Activated CD8-positive, alpha-beta memory T cell treated with anti-CD3 and anti-CD28 coated beads, Interleukin-2, amount 10 ng/mL, durations not matched to agents 7 days and 5 days (primary cell): Measurements from ENCODE around the gene TNS2. TPM values are rescaled to one million over a fixed set of nuclear protein-coding genes. Genes with fewer than 3 reads are reported as not detected.

ENCODE experiments used
- ATAC-seq: fragments of 150-1000 bp; cut with Tn5 transposase; one replicate; pipeline ENCODE4 v1.10.0; 2021; ENCODE audit warnings: moderate library complexity
- CTCF ChIA-PET: fragments of 350-600 bp; sonication (Branson Sonifier 250); formaldehyde crosslinking; loops from one replicate; lab custom pipeline; 2021; ENCODE audit warnings: antibody characterized with exemption; lab: Charles Lee
- DNase-seq: peaks from one replicate; pipeline ENCODE4 v3.0.0-alpha.2; 2020
- H3K27ac Mint-ChIP-seq: one replicate; pipeline ENCODE4 v1.8.0; 2021; ENCODE audit warnings: mild to moderate bottlenecking, mixed read lengths
- H3K27me3 Mint-ChIP-seq: one replicate; pipeline ENCODE4 v1.8.0; 2021; ENCODE audit warnings: mixed read lengths
- H3K36me3 Mint-ChIP-seq: one replicate; pipeline ENCODE4 v1.8.0; 2021; ENCODE audit warnings: mild to moderate bottlenecking, mixed read lengths
- H3K4me1 Mint-ChIP-seq: one replicate; pipeline ENCODE4 v1.8.0; 2021; ENCODE audit warnings: mixed read lengths
- H3K4me3 Mint-ChIP-seq: one replicate; pipeline ENCODE4 v1.8.0; 2021; ENCODE audit warnings: mild to moderate bottlenecking, moderate library complexity, mixed read lengths
- H3K9me3 Mint-ChIP-seq: one replicate; pipeline ENCODE4 v1.8.0; 2022; ENCODE audit warnings: low read depth, mixed read lengths
- total RNA-seq, 2 experiments: library from RNA; stranded (reverse); gene quantifications; one replicate each; pipeline ENCODE4 v1.2.3, GENCODE V29; 2021

The TNS2 gene
- total RNA-seq, 2 experiments from 2014 or later, result 0.58 to 0.89 TPM

- CTCF ChIA-PET, result interaction anchor here (1.0 to 9.1 kb wide), 9 partner anchors 9 to 38 kb away, joined by 3 to 298 read pairs (median 5); partner anchors contain the start of genes IGFBP6, SOAT2, SPRYD3 and TNS2
- Mint-ChIP-seq H3K27me3 (no peaks in the 10 kb centered on the region), H3K27ac (no peak overlapping the region), H3K9me3 (no peaks in the 10 kb centered on the region), H3K4me3 (no peak overlapping the region), H3K36me3 (peaks cover 6% of the 10 kb centered on the region), H3K4me1 (peaks cover 5% of the 10 kb centered on the region)
- no peak for ATAC-seq
- DNase-seq, result no peak
Measured at GRCh38 chr12:53062011-53062961, 12.4 kb downstream of the TNS2 start.

DNA sequence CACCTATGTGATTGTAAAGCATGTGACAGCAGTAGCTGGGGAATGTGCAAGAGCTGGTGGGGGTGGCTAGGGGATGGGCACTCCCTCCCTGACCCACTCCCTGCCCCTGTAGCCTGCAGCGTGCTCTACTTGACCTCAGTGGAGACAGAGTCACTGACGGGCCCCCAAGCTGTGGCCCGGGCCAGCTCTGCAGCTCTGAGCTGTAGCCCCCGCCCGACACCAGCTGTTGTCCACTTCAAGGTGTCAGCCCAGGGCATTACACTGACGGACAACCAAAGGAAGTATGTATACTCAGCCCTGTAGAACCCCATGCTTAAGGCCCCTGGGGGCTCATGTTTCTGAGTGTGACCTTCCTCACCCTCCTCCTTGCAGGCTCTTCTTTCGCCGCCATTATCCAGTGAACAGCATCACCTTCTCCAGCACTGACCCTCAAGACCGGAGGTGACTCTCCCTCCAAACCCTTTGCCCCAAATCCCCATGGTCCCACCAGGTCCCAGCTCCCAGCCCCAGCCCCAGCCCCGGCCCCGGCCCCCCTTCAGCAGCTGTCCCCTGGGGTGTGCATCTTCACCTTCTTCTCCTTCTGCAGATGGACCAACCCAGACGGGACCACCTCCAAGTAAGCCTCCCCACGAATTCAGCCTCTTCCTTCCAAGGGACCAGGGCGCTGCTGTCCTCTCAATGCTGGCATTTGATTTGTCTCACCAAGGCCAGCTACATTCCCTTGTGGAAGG lies 13.3 kb downstream of the TNS2 start:
- Mint-ChIP-seq H3K9me3 (no peaks in the 10 kb centered on the region), H3K36me3 (peaks cover 6% of the 10 kb centered on the region), H3K4me3 (no peak overlapping the region), H3K27me3 (no peaks in the 10 kb centered on the region), H3K4me1 (peaks cover 5% of the 10 kb centered on the region), H3K27ac (no peak overlapping the region)
- CTCF ChIA-PET, result interaction anchor here (1.7 to 9.1 kb wide), 4 partner anchors 11 to 38 kb away, joined by 4 to 298 read pairs (median 131); partner anchors contain the start of genes IGFBP6, SOAT2, SPRYD3 and TNS2
- ATAC-seq (no peak), DNase-seq (no peak)

DNA sequence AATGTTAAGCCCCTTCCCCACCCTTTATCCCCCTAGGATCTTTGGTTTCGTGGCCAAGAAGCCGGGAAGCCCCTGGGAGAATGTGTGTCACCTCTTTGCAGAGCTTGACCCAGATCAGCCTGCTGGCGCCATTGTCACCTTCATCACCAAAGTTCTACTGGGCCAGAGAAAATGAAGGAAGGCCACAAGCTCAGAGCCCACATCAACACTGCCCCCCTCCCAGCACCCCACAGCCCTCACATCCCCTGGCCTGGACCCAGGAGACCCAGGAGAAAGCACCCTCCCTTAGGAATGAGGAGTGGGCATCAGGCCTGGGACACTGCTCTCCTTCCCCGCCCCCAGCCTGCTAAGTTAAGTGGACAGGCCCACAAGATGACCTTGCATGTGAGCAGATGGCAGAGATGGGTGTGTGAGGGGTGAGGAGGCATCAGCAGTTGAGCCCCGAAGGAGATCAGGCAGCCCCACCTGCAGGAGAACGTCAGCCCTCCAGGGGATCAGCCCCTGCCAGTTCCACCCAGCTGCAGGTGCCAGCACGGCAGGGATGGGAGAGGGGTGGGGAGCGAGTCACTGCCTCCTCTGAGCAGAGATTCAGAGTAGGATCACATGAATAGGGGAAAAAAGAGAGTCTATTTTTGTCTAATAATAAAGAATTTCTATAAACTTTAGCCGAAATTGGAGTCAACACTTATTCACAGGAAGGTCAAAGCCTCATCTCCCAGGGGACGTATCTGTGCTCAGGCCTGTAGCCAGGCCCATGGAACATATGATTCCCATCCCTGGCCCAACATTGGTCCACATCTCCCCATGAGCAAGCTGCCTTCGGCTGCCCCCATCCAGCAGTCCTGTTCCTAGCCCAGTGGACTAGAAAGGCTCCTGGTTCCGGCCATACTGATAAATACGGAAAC lies 14.1 kb downstream of the TNS2 start:
- Mint-ChIP-seq H3K27me3 (no peaks in the 10 kb centered on the region), H3K4me3 (no peak overlapping the region), H3K27ac (no peak overlapping the region), H3K4me1 (peaks cover 5% of the 10 kb centered on the region), H3K36me3 (peaks cover 6% of the 10 kb centered on the region), H3K9me3 (no peaks in the 10 kb centered on the region)
- CTCF ChIA-PET, result interaction anchor here (1.7 to 9.1 kb wide), 4 partner anchors 12 to 37 kb away, joined by 4 to 298 read pairs (median 131); partner anchors contain the start of genes IGFBP6, SOAT2, SPRYD3 and TNS2
- DNase-seq (no peak), ATAC-seq (no peak)

DNA sequence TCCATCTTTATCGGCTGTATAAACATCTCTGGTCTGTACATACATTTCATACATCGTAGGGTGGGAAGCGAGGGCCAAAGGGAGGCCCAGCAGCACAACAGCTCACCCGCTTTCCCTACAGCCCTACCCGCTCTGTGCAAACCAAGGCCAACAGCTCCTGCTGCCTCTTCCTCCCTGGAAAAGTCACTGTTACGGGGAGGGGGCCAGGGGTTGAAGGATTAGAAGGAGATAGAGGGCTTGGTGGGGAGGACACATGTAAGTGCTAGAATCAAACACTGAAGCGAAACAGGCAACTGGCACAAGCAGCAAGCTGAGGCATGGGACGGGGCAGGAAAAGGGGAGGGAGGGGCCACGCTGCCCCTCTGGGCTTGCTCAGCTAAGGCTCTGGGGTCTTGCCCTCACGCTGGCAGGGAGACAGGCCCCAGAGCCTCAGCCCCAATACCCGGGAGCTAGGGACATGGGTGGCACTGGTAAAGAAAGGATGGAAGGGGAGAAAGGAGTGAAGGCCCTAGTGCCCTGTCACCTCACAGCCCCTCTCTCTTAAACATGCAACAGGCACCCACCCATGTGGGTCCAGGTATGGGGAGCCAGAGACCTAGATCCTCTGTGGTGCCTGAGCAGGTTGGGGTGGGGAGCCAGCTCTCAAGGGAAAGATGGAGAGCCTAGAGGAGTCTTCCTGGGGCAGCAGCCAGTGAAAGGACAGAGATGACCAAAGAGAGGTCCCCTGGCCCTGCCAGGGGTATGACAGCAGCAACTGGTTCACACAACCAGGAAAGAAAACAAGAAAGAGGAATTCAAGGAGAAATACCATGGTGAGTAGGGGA lies 15.0 kb downstream of the TNS2 start:
- CTCF ChIA-PET, result interaction anchor here (0.5 to 9.1 kb wide), 16 partner anchors 9 to 280 kb away, joined by 3 to 298 read pairs (median 6); partner anchors contain the start of genes IGFBP6, SOAT2, SPRYD3 and TNS2
- ATAC-seq, result no peak
- Mint-ChIP-seq H3K36me3 (peaks cover 6% of the 10 kb centered on the region), H3K27ac (no peak overlapping the region), H3K9me3 (no peaks in the 10 kb centered on the region), H3K4me3 (no peak overlapping the region), H3K4me1 (peaks cover 5% of the 10 kb centered on the region), H3K27me3 (no peaks in the 10 kb centered on the region)
- DNase-seq, result no peak

DNA sequence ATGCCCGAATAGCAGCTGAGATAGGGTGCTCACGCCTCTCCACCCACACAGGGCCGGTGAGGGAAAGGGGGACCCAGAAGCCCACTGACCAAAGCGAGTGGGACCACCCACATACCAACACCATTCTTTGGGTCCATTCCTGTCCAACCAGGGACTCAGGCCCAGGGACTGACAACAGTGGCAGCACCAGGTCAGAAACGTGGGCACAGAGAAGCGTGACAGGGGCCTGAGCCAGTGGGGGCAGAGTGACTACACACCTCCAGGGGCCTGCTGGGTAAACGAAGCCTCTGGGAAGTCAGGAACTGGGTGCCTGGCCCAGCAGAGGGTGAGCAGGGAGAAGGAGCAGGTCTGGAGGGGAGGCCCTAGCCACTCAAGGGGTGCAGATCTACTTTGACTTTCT lies 15.6 kb downstream of the TNS2 start:
- Mint-ChIP-seq H3K36me3 (peaks cover 6% of the 10 kb centered on the region), H3K27me3 (no peaks in the 10 kb centered on the region), H3K9me3 (no peaks in the 10 kb centered on the region), H3K27ac (no peak overlapping the region), H3K4me3 (no peak overlapping the region), H3K4me1 (peaks cover 5% of the 10 kb centered on the region)
- ATAC-seq (no peak), DNase-seq (no peak)
- CTCF ChIA-PET, result interaction anchor here (0.7 to 9.1 kb wide), 39 partner anchors 9 to 443 kb away, joined by 3 to 298 read pairs (median 5); partner anchors contain the start of genes AAAS, CSAD, IGFBP6 and PFDN5

- Mint-ChIP-seq H3K27ac (no peak overlapping the region), H3K4me3 (no peak overlapping the region), H3K27me3 (no peaks in the 10 kb centered on the region), H3K36me3 (peaks cover 6% of the 10 kb centered on the region), H3K4me1 (peaks cover 5% of the 10 kb centered on the region), H3K9me3 (no peaks in the 10 kb centered on the region)
- CTCF ChIA-PET, result interaction anchor here (0.7 to 9.1 kb wide), 43 partner anchors 8 to 443 kb away, joined by 3 to 298 read pairs (median 5); partner anchors contain the start of genes AAAS, CSAD, IGFBP6 and PFDN5
- ATAC-seq (peak; percentile 80), DNase-seq (peak; percentile 72)
Measured at GRCh38 chr12:53065975-53066931, 16.4 kb downstream of the TNS2 start.

DNA sequence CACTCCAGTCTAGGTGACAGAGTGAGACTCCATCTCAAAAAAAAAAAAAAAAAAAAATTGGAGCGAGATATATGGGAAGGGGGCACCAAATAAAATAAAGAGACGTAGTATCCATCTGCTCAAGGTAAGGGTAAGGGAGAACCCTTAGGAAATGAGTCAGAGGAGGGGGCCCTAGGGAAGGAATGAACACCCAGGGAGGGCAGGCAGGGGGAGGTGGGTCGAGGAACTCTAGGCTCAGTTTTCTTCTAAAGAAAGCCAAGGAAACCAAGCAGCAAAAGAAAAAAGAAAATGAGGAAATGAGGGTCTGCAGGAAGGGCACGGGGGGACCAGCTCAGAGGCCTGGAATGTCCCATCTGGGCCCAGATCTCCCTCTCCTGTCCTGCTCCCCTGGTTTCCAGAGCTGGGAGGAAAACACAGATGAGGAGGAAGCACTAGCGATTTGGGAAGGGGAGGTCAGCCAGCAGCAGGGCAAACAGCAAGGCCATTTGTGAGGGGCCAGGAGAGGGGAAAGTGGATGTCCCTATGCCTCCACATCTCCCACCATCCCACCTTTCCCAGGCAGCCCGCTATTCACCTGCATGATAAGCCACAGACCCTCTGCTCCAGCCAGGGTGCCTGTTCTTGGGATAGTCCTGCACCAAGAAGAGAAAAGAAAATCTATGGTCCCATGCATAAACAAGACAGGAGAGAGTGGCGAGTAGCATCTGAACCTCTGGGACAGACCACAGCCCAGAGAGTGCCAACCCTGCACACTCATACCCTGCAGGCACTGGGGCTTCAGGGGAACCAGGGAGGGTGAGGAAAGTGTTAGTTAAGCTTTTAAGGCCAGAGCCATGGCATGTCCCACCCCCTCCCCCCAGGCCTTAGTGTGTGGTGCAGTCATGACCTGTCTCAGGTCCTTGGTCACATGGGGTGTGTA lies 17.5 kb downstream of the TNS2 start:
- DNase-seq, result no peak
- no peaks in the 10 kb centered on the region for H3K27me3 Mint-ChIP-seq
- H3K27ac Mint-ChIP-seq, result peak overlapping the region; percentile 11
- peaks cover 6% of the 10 kb centered on the region for H3K36me3 Mint-ChIP-seq
- H3K4me3 Mint-ChIP-seq, result no peak overlapping the region
- ATAC-seq, result no peak
- H3K4me1 Mint-ChIP-seq, result peaks cover 7% of the 10 kb centered on the region
- H3K9me3 Mint-ChIP-seq, result no peaks in the 10 kb centered on the region
- CTCF ChIA-PET, result interaction anchor here (1.4 to 9.1 kb wide), 14 partner anchors 12 to 442 kb away, joined by 3 to 298 read pairs (median 10); partner anchors contain the start of genes CSAD, ESPL1, IGFBP6 and SOAT2

GRCh38 chr12:53067993-53068770 lies 18.3 kb downstream of the TNS2 start:
- no peaks in the 10 kb centered on the region for H3K27me3 Mint-ChIP-seq
- peaks cover 6% of the 10 kb centered on the region for H3K36me3 Mint-ChIP-seq
- H3K27ac Mint-ChIP-seq, result no peak overlapping the region
- H3K4me3 Mint-ChIP-seq, result no peak overlapping the region
- DNase-seq (no peak), ATAC-seq (no peak)
- no peaks in the 10 kb centered on the region for H3K9me3 Mint-ChIP-seq
- peaks cover 7% of the 10 kb centered on the region for H3K4me1 Mint-ChIP-seq
- CTCF ChIA-PET, result interaction anchor here (1.4 to 9.1 kb wide), 5 partner anchors 11 to 199 kb away, joined by 4 to 298 read pairs (median 109); partner anchors contain the start of genes ESPL1, IGFBP6, SOAT2 and SPRYD3

- Mint-ChIP-seq H3K27me3 (no peaks in the 10 kb centered on the region), H3K4me3 (no peak overlapping the region), H3K4me1 (peaks cover 7% of the 10 kb centered on the region), H3K27ac (no peak overlapping the region), H3K9me3 (no peaks in the 10 kb centered on the region), H3K36me3 (peaks cover 8% of the 10 kb centered on the region)
- CTCF ChIA-PET, result interaction anchor here (0.6 to 9.1 kb wide), 5 partner anchors 17 to 199 kb away, joined by 3 to 298 read pairs (median 28); partner anchors contain the start of genes ESPL1, IGFBP6, SOAT2 and TNS2
- no peak for DNase-seq
- no peak for ATAC-seq
Measured at GRCh38 chr12:53068811-53069585, 19.1 kb downstream of the TNS2 start.
